Measurements from ENCODE around the gene UGT1A6. TPM values are rescaled to one million over a fixed set of nuclear protein-coding genes. Genes with fewer than 3 reads are reported as not detected.
"Not testable (repeated sequence)": the region's sequence is repeated elsewhere in the genome, so short reads cannot be mapped to it uniquely, and the experiment has no call there.

UGT1A6 gene
- 100 to 1,000 TPM in 4 of 6 experiments, 10 to 100 TPM in 2; 79.4 to 315 (median 139) TPM for total RNA-seq
- long read RNA-seq, transcript UGT1A6-201 (5 exons, 2,479 nt), result major isoform, 22 of 25 reads
- long read RNA-seq, partial matches to known transcripts, result 0 of 25 reads
- long read RNA-seq, other reads (novel, unspliced or antisense), result 3 of 25 reads

GRCh38 chr2:233692648-233693047 lies at the start of gene UGT1A6:
TSS of gene UGT1A6 (plus strand) at chr2:233692890. CDS start at chr2:233693005, 115 bp downstream.
- TF ChIP-seq CTCF (IDR thresholded peaks at IDR 0.05) (no peak), POLR2A (IDR thresholded peaks at IDR 0.05) (peak; percentile 76)
- intact Hi-C loops (cut with DNase I), result no loop called here
- DNase-seq (no peak), ATAC-seq (peak; percentile 67 to 78 (median 74))
- Histone ChIP-seq H3K36me3 (no peaks in the 10 kb centered on the region), H3K27me3 (no peaks in the 10 kb centered on the region), H3K27ac (peak within 1 kb of the TSS; percentile 57 to 86 (median 61)), H3K9me3 (no peaks in the 10 kb centered on the region), H3K4me1 (peaks cover 0 to 45% (median 4%) of the 10 kb centered on the region in 4 donors), H3K4me3 (peak within 1 kb of the TSS in 2 of 3 donors; percentile 47 to 49)
- 34% methylated on average over 4 of the region's 4 CpGs for WGBS (ENCODE audit: insufficient coverage, low coverage, low lambda C conversion rate, missing lambda C conversion rate)

GRCh38 chr2:233643128-233643527 lies 49.6 kb upstream of the UGT1A6 start:
- ATAC-seq (peak; percentile 31 to 74 (median 50)), DNase-seq (peak in 1 of 3 donors; percentile 26)
- WGBS (ENCODE audit: insufficient coverage, low coverage, low lambda C conversion rate, missing lambda C conversion rate), result no CpG with 5 or more reads among the region's 1 CpG
- H3K27me3 ChIP-seq, result no peaks in the 10 kb centered on the region
- intact Hi-C loops (cut with DNase I), result no loop called here
- H3K4me3 ChIP-seq, result no peak overlapping the region
- H3K36me3 ChIP-seq, result no peaks in the 10 kb centered on the region
- no peak overlapping the region for H3K27ac ChIP-seq
- no peak for TF ChIP-seq POLR2A (IDR thresholded peaks at IDR 0.05)
- peak in 3 of 4 donors; percentile 17 to 47 (median 33) for TF ChIP-seq CTCF (IDR thresholded peaks at IDR 0.05)
- H3K4me1 ChIP-seq, result no peaks in the 10 kb centered on the region
- no peaks in the 10 kb centered on the region for H3K9me3 ChIP-seq

DNA sequence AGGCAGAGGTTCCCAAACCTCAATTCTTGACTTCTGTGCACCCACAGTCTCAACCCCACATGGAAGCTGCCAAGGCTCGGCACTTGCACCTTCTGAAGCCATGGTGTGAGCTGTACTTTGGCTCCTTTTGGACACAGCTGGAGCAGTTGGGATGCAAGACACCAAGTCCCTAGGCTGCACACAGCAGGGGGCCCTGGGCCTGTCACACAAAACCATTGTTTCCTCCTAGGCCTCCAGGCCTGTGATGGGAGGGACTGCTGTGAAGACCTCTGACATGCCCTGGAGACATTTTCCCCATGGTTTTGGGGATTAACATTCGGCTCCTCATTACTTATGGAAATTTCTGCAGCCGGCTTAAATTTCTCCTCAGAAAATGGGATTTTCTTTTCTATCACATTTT lies 46.7 kb upstream of the UGT1A6 start:
- H3K27ac ChIP-seq; ATAC-seq; H3K4me1 ChIP-seq; DNase-seq; H3K4me3 ChIP-seq; H3K36me3 ChIP-seq; intact Hi-C loops (cut with DNase I); H3K27me3 ChIP-seq; H3K9me3 ChIP-seq: not testable (repeated sequence)
- 63% methylated on average over 3 of the region's 3 CpGs for WGBS (ENCODE audit: insufficient coverage, low coverage, low lambda C conversion rate, missing lambda C conversion rate)

DNA sequence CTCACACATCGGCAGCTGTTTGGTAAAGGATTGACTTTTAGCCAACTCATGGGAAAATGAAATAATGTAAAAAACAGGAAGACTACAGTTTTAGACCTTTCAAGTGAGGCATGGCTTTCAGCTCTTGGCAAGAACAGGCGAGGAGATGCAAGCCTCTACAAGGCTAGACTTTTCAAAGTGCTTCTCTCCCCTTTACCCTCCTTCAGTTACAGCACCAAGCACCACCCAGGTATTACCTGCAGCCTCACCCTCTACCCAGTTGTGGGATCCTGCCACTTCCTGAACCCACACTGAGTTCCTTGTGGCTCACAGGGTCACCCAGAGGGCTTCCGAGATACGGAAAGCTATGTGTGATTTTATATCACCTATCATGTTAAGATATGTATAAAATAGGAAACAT lies 41.7 kb upstream of the UGT1A6 start:
- ATAC-seq, result no peak
- no peak overlapping the region for H3K4me3 ChIP-seq
- whole genome bisulfite sequencing (ENCODE audit: insufficient coverage, low coverage, low lambda C conversion rate, missing lambda C conversion rate), result 73% methylated on average over 3 of the region's 4 CpGs
- no peaks in the 10 kb centered on the region for H3K4me1 ChIP-seq
- TF ChIP-seq CTCF (IDR thresholded peaks at IDR 0.05), result no peak
- TF ChIP-seq POLR2A (IDR thresholded peaks at IDR 0.05), result no peak
- no peak overlapping the region for H3K27ac ChIP-seq
- H3K27me3 ChIP-seq, result no peaks in the 10 kb centered on the region
- no peaks in the 10 kb centered on the region for H3K9me3 ChIP-seq
- intact Hi-C loops (cut with DNase I), result no loop called here
- DNase-seq, result no peak
- no peaks in the 10 kb centered on the region for H3K36me3 ChIP-seq

DNA sequence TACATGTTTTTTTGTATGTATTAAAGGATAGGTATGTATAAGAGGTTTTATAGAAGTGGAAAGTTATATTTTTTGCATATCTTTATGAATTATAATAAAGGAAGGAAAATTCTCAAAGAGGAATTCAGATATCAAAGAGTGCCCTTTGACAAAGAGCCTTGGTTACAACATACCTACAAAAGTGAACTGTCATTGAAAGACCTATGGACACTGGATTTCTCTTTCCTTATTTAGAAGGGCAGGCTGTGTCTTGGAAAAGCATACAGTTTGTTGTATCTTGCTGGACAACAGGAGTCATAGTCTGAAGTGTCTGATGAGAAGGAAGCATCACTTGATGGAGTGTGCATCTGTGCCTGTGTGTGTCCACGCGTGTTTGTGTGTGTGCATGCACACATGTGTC lies 41.3 kb upstream of the UGT1A6 start:
- no peak for DNase-seq
- intact Hi-C loops (cut with DNase I), result no loop called here
- no peaks in the 10 kb centered on the region for H3K27me3 ChIP-seq
- H3K4me1 ChIP-seq, result no peaks in the 10 kb centered on the region
- H3K27ac ChIP-seq, result no peak overlapping the region
- no peak for ATAC-seq
- H3K4me3 ChIP-seq, result no peak overlapping the region
- H3K36me3 ChIP-seq, result no peaks in the 10 kb centered on the region
- no peaks in the 10 kb centered on the region for H3K9me3 ChIP-seq
- TF ChIP-seq CTCF (IDR thresholded peaks at IDR 0.05) (no peak), POLR2A (IDR thresholded peaks at IDR 0.05) (no peak)
- WGBS (ENCODE audit: insufficient coverage, low coverage, low lambda C conversion rate, missing lambda C conversion rate), result 72% methylated on average over 2 of the region's 2 CpGs

Measured in right lobe of liver (tissue), 6 donors.